ENCODE results near the gene SEC14L3. TPM values are rescaled to one million over a fixed set of nuclear protein-coding genes. Genes with fewer than 3 reads are reported as not detected.

The SEC14L3 gene
- total and polyA plus RNA-seq, 2 of the 4 experiments (the other 2 are of a cell fraction), result not detected

- dilution Hi-C loops (cut with HindIII; ENCODE audit: low sequenced_read_pairs, unreplicated experiment), result no loop called here
- H3K4me1 ChIP-seq (ENCODE audit: control insufficient read depth, insufficient read depth, low read length), result no peaks in the 10 kb centered on the region
- no peak overlapping the region for H3K27ac ChIP-seq (ENCODE audit: insufficient read depth, low read length)
- H2BK15ac ChIP-seq (ENCODE audit: low read depth, low read length), result no peak overlapping the region
- no TSS peak for BruUV-seq (replicated peaks)
- intact Hi-C loops (cut with micrococcal nuclease), result no loop called here
- no peak overlapping the region for H3K4ac ChIP-seq (ENCODE audit: low read depth, low read length)
- no peaks in the 10 kb centered on the region for H3K9me1 ChIP-seq (ENCODE audit: insufficient read depth, low read length)
- H4K20me1 ChIP-seq (ENCODE audit: insufficient read depth, low read length), result no peaks in the 10 kb centered on the region
- H3K56ac ChIP-seq (ENCODE audit: extremely low read depth, insufficient read depth, low read length), result no peak overlapping the region
- H3K4me3 ChIP-seq (ENCODE audit: insufficient read depth, low read depth, low read length), result no peak overlapping the region
- H4K91ac ChIP-seq (ENCODE audit: insufficient read depth, low read depth, low read length), result no peak overlapping the region
- H3K4me2 ChIP-seq (ENCODE audit: low read depth, low read length), result no peak overlapping the region
- in situ Hi-C loops (cut with MboI; ENCODE audit: low sequenced_read_pairs), result no loop called here
- WGBS, 2 experiments (ENCODE audit: extremely low coverage in 2 of 2, insufficient read length in 1 of 2), result no CpG with 5 or more reads among the region's 1 CpG
- no peak overlapping the region for H3K18ac ChIP-seq (ENCODE audit: low read depth, low read length)
- H3K27me3 ChIP-seq (ENCODE audit: control insufficient read depth, insufficient read depth, low read length), result peaks cover 6% of the 10 kb centered on the region; the same call in 1 of the 2 replicates
- H2AK5ac ChIP-seq (ENCODE audit: low read depth, low read length), result no peak overlapping the region
- ATAC-seq (ENCODE audit: low read depth), result no peak
- no peak overlapping the region for H3K23ac ChIP-seq (ENCODE audit: low read depth, low read length)
- no peak overlapping the region for H2BK120ac ChIP-seq (ENCODE audit: low read depth, low read length)
- H2AFZ ChIP-seq (replicated peaks; ENCODE audit: low read length, poor library complexity), result no peak overlapping the region
- no peak overlapping the region for H3K9ac ChIP-seq (ENCODE audit: low read depth, low read length)
- no peak for DNase-seq
- no peaks in the 10 kb centered on the region for H3K79me1 ChIP-seq (ENCODE audit: low read depth in 1 of 2, low read length in 2 of 2)
- no peak overlapping the region for H2BK20ac ChIP-seq (ENCODE audit: low read depth, low read length)
- no peak overlapping the region for H2BK5ac ChIP-seq (ENCODE audit: low read depth, low read length, poor library complexity, severe bottlenecking)
- no peak for TF ChIP-seq CHD1 (IDR thresholded peaks at IDR 0.05; ENCODE audit: low read depth, low read length)
- TF ChIP-seq CTCF (conservative IDR thresholded peaks at IDR 0.05; ENCODE audit: low read depth, low read length), result no peak
- TF ChIP-seq MAZ (IDR thresholded peaks at IDR 0.05; ENCODE audit: borderline replicate concordance, low read depth, low read length), result no peak
- TF ChIP-seq ELK1 (IDR thresholded peaks at IDR 0.05; ENCODE audit: borderline replicate concordance, low read depth, low read length), result no peak
- TF ChIP-seq SMC3 (IDR thresholded peaks at IDR 0.05; ENCODE audit: low read depth, low read length), result no peak
- TF ChIP-seq BHLHE40 (IDR thresholded peaks at IDR 0.05; ENCODE audit: low read depth, low read length), result no peak
- no peak for TF ChIP-seq USF2 (IDR thresholded peaks at IDR 0.05; ENCODE audit: low read depth, low read length)
- no peak for TF ChIP-seq RCOR1 (IDR thresholded peaks at IDR 0.05; ENCODE audit: insufficient replicate concordance, low read length)
- no peak for TF ChIP-seq POLR2A (IDR thresholded peaks at IDR 0.05; ENCODE audit: low read depth, low read length)
- TF ChIP-seq MAFK (IDR thresholded peaks at IDR 0.05; ENCODE audit: low read depth, low read length), result no peak
- no peak for TF ChIP-seq NFE2L2 (IDR thresholded peaks at IDR 0.05; ENCODE audit: low read depth, low read length)
- no peak for TF ChIP-seq RAD21 (IDR thresholded peaks at IDR 0.05; ENCODE audit: low read length)
- no peak for TF ChIP-seq RFX5 (IDR thresholded peaks at IDR 0.05; ENCODE audit: low read depth, low read length)
- TF ChIP-seq CEBPB (IDR thresholded peaks at IDR 0.05; ENCODE audit: low read depth, low read length), result no peak
- ChIA-PET POLR2A (ENCODE audit: unreplicated experiment) (no interaction called here), CTCF (no interaction called here)
- no peaks in the 10 kb centered on the region for H3K9me3 ChIP-seq (ENCODE audit: control insufficient read depth, insufficient read depth, low read length)
- H3K14ac ChIP-seq (replicated peaks; ENCODE audit: low read depth, low read length), result no peak overlapping the region
- no peaks in the 10 kb centered on the region; the same call in 1 of the 2 replicates for H3K36me3 ChIP-seq (ENCODE audit: control insufficient read depth, insufficient read depth, low read length)
- no peak overlapping the region for H4K8ac ChIP-seq (ENCODE audit: low read depth in 2 of 2, low read length in 2 of 2)
- peak overlapping the region; percentile 47 for H2AK9ac ChIP-seq (replicated peaks; ENCODE audit: low read depth, low read length, poor library complexity)
- no peak overlapping the region for H4K5ac ChIP-seq (ENCODE audit: low read depth, low read length)
These were observed 38.0 kb downstream of the SEC14L3 start for GRCh38 chr22:30433773-30434172.
